8988T (cell line): ENCODE measurements around the gene SH3RF3.

Source experiments
- DNase-seq: peaks from one replicate; pipeline ENCODE4 v3.0.0; 2011

The SH3RF3 gene

GRCh38 chr2:109244750-109245382, 115.9 kb downstream of the SH3RF3 start:
- no peak for DNase-seq

- DNase-seq: no peak
Measured at GRCh38 chr2:109246176-109246575, 117.2 kb downstream of the SH3RF3 start.

GRCh38 chr2:109246616-109247015, 117.6 kb downstream of the SH3RF3 start:
- no peak for DNase-seq

- DNase-seq: no peak
Measured at GRCh38 chr2:109247340-109247739, 118.3 kb downstream of the SH3RF3 start.

GRCh38 chr2:109247812-109248211, 118.8 kb downstream of the SH3RF3 start:
- DNase-seq: no peak

DNA sequence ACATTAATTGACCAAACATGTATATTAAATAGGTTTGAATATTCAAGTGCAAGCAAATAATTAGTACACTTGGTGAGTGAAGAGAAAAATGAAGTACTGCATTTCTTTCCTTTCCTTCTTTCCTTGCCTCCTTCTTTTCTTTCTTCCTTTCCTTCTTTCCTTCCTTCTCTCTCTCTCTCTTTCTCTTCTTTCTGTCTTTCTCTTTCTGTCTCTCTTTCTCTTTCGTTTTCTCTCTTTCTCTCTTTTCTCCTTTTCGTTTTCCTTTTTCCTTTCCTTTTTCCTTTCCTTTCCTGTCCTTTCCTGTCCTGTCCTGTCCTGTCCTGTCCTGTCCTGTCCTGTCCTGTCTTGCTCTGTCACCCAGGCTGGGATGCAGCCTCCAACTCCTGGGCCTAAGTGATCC, 119.6 kb downstream of the SH3RF3 start:
- DNase-seq: no peak

DNA sequence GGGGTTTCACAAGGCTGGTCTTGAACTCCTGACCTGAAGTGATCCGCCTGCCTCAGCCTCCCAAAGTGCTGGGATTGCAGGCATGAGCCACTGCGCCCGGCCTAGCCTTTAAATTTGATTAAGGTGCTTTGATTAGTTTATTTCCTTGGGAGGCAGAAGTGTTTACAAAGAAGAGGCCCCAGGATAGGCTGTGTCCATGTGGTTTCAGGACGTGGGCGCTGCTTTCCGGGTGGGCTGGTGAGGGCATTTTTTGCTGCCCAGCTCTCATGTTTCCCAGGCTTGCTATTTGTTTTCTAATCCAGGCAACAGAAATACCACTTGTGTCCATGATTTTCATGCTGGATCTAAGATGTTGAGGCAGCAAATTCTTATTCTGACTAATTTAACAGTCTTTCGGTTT, 124.2 kb downstream of the SH3RF3 start:
- DNase-seq: no peak

DNA sequence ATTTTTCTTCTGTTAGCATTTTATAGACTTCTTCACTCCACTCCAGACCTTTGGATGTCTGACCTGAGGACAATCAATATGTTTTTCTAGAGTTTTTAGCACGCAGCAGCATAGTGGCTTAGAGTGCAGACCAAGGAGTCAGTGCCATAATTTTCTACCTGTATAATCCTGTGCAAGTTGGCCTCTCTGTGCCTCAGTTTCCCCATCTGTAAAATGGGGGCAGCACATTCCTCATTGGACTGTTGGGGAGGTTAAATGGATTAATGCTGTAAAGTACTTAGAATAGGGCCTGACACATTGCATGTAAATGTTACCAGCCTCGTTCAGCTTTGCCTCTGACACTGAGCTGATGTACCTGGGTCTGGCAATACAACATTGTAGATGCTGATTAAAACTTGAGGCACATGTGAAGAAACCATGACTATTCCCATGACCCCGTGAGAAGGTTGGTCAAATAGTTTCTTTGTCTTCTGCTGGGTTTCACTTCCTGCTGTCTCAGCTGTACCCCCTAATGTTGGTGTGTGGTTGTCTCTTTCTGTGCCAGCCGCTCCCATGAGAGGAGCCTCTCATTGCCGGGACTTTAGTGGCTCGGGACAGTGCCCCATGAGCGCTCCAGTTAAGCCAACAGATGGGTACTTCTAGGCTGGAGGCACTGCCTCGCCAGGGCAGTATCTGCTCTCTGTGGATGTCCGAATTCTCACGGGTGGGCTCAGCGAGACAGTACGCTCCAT, 125.3 kb downstream of the SH3RF3 start:
- DNase-seq: no peak

DNA sequence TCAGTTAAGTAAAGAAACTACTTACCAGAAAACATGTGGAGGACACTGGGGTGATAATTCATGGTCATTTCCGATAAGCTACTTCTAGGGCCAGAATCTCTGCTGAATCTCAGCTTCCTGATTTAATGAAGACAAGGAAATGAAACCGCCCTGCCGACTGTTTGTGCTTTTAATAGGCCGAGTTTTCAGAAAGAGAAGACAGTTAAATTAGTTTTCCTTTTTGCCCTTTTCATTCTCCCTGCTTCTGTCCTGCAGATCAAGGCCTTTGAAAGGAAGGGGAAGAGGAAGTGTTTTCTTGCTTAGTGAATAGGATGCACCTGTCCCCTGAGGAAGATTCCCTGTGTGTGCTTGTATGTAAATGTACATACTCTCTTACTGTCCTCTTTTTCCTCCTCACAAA, 126.6 kb downstream of the SH3RF3 start:
- DNase-seq: no peak

DNA sequence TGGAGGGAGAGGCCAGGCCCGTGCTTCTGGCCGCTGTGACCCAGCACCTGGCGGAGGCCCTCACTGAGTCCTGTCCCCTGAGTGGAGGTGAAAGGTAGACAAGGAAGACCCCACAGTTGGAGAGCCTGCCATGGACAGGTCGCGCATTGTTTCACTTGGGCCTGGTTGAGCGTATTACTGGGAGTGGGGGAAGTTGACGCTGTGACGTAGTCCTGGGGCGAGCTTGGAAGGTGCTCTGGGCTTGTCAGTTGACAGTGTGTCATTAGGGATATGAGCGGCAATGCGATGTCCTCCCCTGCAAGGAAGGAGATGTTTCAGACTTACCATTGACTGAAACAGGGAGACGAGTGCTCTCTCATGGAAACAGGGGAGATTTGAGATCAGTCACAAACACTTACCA, 127.1 kb downstream of the SH3RF3 start:
- no peak for DNase-seq

GRCh38 chr2:109256921-109257320, 127.9 kb downstream of the SH3RF3 start:
- no peak for DNase-seq

GRCh38 chr2:109257653-109258052, 128.6 kb downstream of the SH3RF3 start:
- DNase-seq: no peak

DNA sequence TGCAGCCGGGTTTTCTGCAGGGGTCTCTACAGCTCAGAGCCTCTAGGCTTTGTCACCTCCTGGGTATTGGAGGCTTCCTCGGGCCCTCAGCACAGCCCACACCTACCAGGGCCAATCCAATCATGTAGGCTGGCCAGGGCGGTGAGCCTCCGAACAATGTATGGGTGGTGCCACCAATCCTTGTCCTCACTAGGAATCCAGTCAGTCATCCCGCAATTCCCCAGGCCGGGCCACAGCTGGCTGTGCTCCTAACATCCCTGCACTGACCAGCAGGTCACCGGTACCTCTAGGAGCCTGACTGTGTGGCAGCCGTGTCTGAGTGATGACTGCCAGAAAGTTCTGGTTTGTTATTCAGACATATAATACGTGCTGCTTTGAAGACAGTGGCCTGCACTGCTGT, 129.4 kb downstream of the SH3RF3 start:
- no peak for DNase-seq

DNA sequence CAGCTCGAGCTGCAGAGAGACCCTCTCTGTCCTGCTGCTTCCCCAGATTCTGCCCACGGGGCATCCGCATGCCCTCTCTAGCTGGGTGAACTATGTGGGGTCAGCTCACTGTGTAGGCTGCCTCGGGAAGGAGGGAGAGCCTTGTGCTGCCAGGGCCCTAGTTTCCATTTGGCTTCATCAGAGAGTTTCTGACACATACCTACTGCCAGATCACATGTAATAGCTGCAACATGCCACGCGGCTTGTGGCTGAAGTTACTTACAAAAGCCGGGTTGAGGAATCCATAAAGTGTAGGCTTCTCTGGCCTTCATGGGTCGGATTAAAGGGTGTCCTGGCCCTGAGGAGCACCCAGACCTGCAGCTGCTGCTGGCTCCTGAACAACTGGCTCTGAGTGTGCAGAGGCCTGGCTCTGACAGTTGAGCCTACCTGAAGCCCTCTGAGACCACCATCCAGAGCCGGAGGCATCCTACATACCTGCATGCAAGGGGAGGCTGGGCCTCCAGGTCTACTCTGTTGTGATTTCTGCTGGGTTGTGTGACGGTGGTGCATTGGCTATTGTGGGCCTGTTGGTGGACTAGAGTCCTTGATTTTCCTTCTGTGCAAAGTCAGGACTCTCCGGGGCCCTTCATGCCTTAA, 130.0 kb downstream of the SH3RF3 start:
- no peak for DNase-seq

DNA sequence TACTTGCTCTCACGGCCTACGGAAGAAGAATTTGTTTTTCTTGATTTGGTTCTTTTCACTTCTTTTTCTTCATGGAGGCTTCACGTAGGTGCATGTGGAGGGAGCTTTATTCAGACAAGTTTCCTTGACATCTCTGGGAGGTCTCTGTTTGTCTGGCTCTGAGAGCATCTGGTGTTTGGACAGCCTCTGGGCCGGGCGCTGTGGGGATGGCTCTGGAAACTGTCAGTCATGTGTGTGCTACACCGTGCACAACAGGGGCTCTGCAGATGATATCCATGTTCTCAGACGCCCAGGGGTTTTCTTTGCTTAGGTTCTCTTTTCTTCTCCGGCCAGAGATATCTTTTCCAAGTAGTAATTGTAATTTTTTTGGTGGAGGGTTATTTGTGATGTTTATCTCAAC, 130.7 kb downstream of the SH3RF3 start:
- DNase-seq: no peak

GRCh38 chr2:109260116-109260855, 131.3 kb downstream of the SH3RF3 start:
- no peak for DNase-seq

DNA sequence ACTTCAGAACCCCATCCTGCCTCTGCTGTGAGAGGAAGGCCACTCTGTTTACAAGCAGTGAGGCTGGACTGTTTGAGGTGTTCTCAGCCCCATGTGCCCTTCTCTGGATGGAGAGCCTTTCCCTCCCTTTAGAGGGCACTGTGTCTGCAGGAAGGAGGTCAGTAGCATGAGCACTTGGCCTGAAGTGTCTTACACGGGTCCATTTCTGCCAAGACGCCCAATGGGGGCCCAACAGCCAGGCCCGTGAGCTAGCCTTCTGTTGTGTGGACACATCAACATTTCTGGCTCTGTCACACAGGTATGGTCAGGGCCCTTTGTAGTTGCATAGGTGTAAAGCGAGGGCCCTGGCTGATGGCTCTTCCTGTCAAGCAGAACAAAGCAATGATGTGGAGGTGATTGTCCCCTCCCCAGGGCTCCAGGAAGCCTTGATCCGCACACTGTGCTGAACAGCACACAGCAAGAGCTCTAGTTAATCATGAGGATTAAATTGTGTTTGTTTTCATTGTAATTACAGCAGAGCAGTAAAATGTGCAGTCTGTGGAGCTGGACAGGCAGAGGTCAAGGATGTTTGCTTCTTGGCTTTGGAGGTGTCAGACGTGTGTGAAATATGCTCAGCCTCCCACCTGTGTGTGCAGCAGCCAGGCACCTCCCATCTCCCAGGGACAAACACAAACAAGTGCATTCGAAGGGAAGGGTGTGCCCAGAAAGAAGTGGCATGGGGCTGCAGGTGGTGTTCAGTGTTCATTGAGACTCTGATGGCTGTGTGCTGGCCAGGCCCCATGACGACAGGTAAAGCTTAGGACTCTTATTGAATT, 132.1 kb downstream of the SH3RF3 start:
- DNase-seq: no peak

DNA sequence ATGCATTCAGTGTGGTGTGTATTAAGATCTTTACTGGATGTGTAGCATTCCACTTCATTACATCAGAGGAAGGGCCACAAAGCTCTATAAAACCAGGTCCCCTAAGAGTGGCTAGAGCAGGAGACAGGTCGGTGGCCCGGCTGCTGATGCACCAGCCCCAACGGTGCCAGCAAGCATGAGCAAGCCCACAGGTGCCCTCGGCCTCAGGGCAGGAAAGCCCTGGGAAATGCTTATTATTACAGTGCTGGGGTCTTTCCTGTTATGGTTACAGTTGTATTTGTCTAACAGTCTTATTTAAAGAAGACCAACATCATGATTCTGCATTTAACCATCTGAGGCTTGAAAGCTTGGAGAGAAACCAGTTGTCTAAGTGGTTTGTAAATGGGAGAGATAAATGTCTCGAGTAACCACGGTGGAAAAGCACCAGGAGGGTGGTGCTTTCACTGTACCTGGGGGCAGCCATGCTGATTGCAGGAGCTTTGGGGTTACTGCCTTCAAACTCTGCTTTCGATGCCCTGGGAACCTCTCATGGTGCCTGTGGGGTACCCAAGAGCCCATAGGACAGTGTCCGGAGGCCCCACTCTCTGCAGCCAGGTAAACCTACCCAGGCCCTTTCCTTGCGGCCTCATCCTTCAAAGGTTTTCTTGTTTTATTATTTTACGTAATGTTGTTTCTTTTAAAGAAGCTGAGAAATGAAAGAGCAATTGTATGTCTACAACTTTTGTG, 133.1 kb downstream of the SH3RF3 start:
- DNase-seq: no peak

GRCh38 chr2:109264595-109265328, 135.8 kb downstream of the SH3RF3 start:
- DNase-seq: no peak

DNA sequence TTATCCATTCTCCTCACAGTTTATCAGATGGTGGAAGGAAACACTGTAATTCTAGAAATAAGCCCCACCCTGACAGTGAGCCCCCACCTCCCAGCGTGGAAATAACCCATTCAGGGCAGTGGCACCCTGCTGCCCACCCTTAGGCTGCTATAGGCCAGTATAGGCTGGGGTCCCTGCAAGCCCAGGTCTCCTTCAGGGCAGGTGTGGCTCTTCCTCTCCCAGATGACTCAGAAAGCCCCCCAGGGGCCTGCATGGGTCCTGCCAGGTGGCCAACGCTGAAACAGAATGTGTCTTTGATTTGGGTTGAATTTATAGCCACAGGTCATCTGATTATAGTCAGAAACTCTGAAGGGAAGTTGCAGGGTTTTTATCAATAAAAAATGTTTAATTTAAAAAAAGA, 136.4 kb downstream of the SH3RF3 start:
- DNase-seq: no peak

DNA sequence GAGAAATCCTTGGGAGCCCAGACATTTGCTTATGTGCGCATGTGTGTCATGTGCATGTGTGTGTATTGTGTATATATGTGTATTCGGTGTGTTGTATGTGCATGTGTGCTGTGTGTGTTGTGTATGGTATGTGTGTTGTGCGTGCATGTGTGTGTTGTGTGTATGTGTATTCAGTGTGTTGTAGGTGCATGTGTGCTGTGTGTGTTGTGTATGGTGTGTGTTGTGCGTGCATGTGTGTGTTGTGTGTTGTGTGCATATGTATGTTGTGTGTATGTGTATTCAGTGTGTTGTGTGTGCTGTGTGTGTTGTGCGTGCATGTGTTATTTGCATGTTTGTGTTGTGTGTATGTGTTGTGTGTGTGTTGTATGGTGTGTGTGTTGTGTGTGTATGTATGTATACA, 136.9 kb downstream of the SH3RF3 start:
- DNase-seq: no peak
